Measurements from ENCODE around the gene XPNPEP2. TPM values are rescaled to one million over a fixed set of nuclear protein-coding genes. Genes with fewer than 3 reads are reported as not detected.

The XPNPEP2 gene
- total RNA-seq, 1 experiment from 2014 or later, result not detected

- Histone ChIP-seq H3K27ac (no peak overlapping the region), H3K4me2 (no peak overlapping the region), H3K4me3 (no peak overlapping the region), H3K9me3 (ENCODE audit: insufficient read depth, low read depth) (no peaks in the 10 kb centered on the region), H2AFZ (no peak overlapping the region), H3K4me1 (replicated peaks; ENCODE audit: insufficient read depth) (no peaks in the 10 kb centered on the region), H3K9me2 (ENCODE audit: insufficient read depth) (no peaks in the 10 kb centered on the region), H3K79me2 (ENCODE audit: low read depth) (no peaks in the 10 kb centered on the region), H3K27me3 (ENCODE audit: insufficient read depth, low read depth) (no peaks in the 10 kb centered on the region), H3F3A (ENCODE audit: insufficient read depth, low read depth) (0 out of 2 replicates have a peak, but pooled peaks cover 8% of the 10 kb centered on the region), H3K36me3 (ENCODE audit: low read depth) (no peaks in the 10 kb centered on the region), H4K20me1 (ENCODE audit: insufficient read depth) (no peaks in the 10 kb centered on the region)
- ChIA-PET CTCF (interaction anchor here (0.6 kb wide), 1 partner anchor 275 kb away, joined by 5 read pairs; no protein-coding TSS in a partner anchor), POLR2A (ENCODE audit: unreplicated experiment) (no interaction called here)
- TF ChIP-seq CTCF (conservative IDR thresholded peaks at IDR 0.05) (no peak), EZH2 (IDR thresholded peaks at IDR 0.05; ENCODE audit: low read depth) (no peak)
- BruUV-seq (replicated peaks), result no TSS peak
- no peak for DNase-seq
- intact Hi-C loops (cut with micrococcal nuclease; ENCODE audit: unreplicated experiment), result no loop called here
Observed at GRCh38 chrX:129797251-129797906, 58.6 kb downstream of the XPNPEP2 start.

DNA sequence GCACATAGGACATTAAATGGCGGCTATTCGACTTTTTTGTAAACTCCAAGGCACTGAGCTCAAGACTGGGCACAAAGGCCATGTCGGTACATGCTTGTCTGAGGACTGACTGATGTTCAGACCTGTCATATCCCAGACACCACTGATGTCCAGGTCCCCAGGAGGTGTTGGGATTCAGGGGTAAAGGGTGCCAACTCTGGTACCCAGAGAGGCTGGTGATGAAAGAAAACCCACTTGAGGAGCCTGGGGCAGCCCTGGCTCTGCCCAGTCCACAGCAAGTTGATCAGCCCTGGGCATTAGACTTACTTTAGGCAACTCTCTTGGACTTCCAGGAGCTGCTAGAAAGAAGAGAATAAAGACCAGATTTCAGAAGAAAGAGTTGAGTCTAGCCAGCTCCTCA, 59.7 kb downstream of the XPNPEP2 start:
- no peak overlapping the region for H3K4me2 ChIP-seq
- H3K4me3 ChIP-seq, result no peak overlapping the region
- no TSS peak for BruUV-seq (replicated peaks)
- CTCF ChIA-PET, result no interaction called here
- no peak overlapping the region for H3K27ac ChIP-seq
- H3K79me2 ChIP-seq (ENCODE audit: low read depth), result no peaks in the 10 kb centered on the region
- no peaks in the 10 kb centered on the region for H3K9me2 ChIP-seq (ENCODE audit: insufficient read depth)
- H3F3A ChIP-seq (ENCODE audit: insufficient read depth, low read depth), result 0 out of 2 replicates have a peak, but pooled peaks cover 8% of the 10 kb centered on the region
- TF ChIP-seq CTCF (conservative IDR thresholded peaks at IDR 0.05) (no peak), EZH2 (IDR thresholded peaks at IDR 0.05; ENCODE audit: low read depth) (no peak)
- no peaks in the 10 kb centered on the region for H3K9me3 ChIP-seq (ENCODE audit: insufficient read depth, low read depth)
- H3K27me3 ChIP-seq (ENCODE audit: insufficient read depth, low read depth), result no peaks in the 10 kb centered on the region
- H2AFZ ChIP-seq, result no peak overlapping the region
- POLR2A ChIA-PET (ENCODE audit: unreplicated experiment), result no interaction called here
- no peaks in the 10 kb centered on the region for H3K4me1 ChIP-seq (replicated peaks; ENCODE audit: insufficient read depth)
- intact Hi-C loops (cut with micrococcal nuclease; ENCODE audit: unreplicated experiment), result no loop called here
- no peaks in the 10 kb centered on the region for H4K20me1 ChIP-seq (ENCODE audit: insufficient read depth)
- H3K36me3 ChIP-seq (ENCODE audit: low read depth), result no peaks in the 10 kb centered on the region
- no peak for DNase-seq

GRCh38 chrX:129798888-129799287, 60.1 kb downstream of the XPNPEP2 start:
- no peaks in the 10 kb centered on the region for H3K9me2 ChIP-seq (ENCODE audit: insufficient read depth)
- TF ChIP-seq CTCF (conservative IDR thresholded peaks at IDR 0.05) (no peak), EZH2 (IDR thresholded peaks at IDR 0.05; ENCODE audit: low read depth) (no peak)
- no peak overlapping the region for H3K4me2 ChIP-seq
- H3K36me3 ChIP-seq (ENCODE audit: low read depth), result 0 out of 2 replicates have a peak, but pooled peaks cover under 1% of the 10 kb centered on the region
- H3K9me3 ChIP-seq (ENCODE audit: insufficient read depth, low read depth), result no peaks in the 10 kb centered on the region
- ChIA-PET CTCF (no interaction called here), POLR2A (ENCODE audit: unreplicated experiment) (no interaction called here)
- no TSS peak for BruUV-seq (replicated peaks)
- no peaks in the 10 kb centered on the region for H3K27me3 ChIP-seq (ENCODE audit: insufficient read depth, low read depth)
- H2AFZ ChIP-seq, result no peak overlapping the region
- no peaks in the 10 kb centered on the region for H3K4me1 ChIP-seq (replicated peaks; ENCODE audit: insufficient read depth)
- 0 out of 2 replicates have a peak, but pooled peaks cover 8% of the 10 kb centered on the region for H3F3A ChIP-seq (ENCODE audit: insufficient read depth, low read depth)
- intact Hi-C loops (cut with micrococcal nuclease; ENCODE audit: unreplicated experiment), result no loop called here
- H3K27ac ChIP-seq, result no peak overlapping the region
- no peaks in the 10 kb centered on the region for H3K79me2 ChIP-seq (ENCODE audit: low read depth)
- DNase-seq, result no peak
- no peak overlapping the region for H3K4me3 ChIP-seq
- H4K20me1 ChIP-seq (ENCODE audit: insufficient read depth), result no peaks in the 10 kb centered on the region
